Stimulated activated CD4-positive, alpha-beta T cell treated with anti-CD3 and anti-CD28 coated beads, Interleukin-1b, Interleukin-23, amount 100 ng/mL, for 48 hours (primary cell): ENCODE results near the gene PLA2G15.

Experiments
- DNase-seq: peaks from one replicate; pipeline ENCODE4 v3.0.0-alpha.2; 2020

Gene PLA2G15

DNA sequence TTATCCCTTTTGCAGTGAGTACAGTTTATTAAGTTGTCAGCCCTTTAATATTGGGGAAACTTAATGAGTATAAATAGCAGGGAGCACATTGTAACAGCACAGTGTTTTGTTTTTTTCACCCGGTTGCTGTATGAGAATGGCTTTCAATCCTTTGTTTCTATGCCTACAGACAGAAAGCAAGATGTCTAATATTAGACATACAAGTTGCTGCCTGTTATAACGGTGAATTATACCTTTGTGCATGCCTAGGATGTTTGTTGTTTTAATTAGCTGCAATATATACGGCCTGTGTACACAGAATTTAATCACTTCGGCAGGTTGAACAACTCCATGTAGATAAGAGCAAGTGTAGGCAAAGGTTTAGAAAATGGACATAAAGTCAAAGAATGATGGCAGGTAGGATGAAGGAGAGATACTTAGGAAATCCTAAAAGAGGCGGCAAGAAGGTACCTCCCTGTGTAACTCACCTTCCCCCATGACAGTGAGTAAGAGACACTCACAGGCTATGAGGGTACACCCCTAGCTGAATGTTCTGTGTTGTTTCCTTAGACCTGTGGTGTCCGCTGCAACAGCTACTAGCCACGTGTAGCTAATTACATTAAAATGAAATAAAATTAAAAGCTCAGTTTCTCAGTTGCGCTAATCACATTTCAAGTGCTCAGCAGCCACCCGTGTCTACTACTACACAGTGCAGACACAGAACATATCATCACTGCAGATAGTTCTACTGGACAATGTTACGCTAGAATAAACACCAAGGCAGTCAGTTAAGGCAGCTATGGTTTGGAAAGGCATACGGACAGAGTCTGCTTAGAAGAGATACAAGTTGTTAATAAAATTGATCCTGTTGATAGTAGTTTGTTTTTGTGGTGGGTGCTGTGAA lies 54.6 kb downstream of the PLA2G15 start:
- no peak for DNase-seq

- DNase-seq, result no peak
Measured at GRCh38 chr16:68300734-68301459, 55.7 kb downstream of the PLA2G15 start.

DNA sequence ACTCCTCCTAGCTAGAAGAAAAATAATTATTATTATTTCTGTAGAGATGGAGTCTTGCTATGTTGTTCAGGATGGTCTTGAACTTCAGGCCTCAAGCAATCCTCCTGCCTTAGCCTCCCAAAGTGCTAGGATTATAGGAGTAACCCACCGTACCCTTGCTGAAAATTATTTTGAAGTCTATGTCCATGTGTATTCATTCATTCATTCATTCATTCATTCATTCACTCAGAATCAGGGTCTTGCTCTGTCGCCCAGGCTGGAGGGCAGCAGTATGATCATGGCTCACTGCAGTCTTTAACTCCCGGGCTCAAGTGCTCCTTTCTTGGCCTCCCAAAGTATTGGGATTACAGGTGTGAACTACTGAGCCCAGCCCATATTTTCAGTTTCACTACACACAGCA lies 61.5 kb downstream of the PLA2G15 start:
- DNase-seq, result no peak

DNA sequence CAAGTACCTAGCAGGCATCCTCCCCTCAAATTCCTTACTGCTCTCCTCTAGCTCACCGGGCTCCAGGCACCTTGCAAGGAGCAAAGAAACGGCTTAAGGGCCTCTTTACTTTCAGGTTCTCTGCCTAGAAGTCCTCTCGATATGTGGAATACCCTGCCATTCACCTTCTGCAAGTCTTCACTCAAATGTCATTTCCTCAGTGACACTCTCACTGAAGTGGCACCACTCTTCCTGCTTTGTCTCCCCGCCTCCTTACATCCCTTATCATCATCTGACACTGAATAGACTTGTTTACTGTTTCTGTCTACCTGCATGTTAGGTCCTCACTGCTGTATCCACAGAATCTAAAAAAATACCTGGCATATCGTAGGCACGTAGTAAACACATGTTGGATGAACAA lies 64.6 kb downstream of the PLA2G15 start:
- no peak for DNase-seq

DNA sequence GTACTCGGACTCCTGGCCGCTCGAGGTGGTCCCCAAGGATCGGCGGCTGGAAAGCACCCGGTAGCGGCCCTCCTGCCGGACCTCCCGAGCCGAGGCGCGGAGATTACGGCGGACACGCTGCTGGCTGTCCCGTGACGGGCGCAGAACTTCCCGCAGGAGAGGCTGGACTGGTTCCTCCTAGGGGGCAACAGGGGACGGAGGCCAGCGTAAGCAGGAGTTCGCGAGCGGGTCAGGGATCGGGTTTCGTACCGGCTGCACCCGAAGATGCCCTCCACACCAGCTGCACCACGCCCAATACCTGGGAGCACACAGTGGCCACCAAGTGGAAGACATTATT lies 65.2 kb downstream of the PLA2G15 start:
- DNase-seq, result no peak
